Measurements from ENCODE around the gene FHL2. TPM values are rescaled to one million over a fixed set of nuclear protein-coding genes. Genes with fewer than 3 reads are reported as not detected.
"Not testable (repeated sequence)": the region's sequence is repeated elsewhere in the genome, so short reads cannot be mapped to it uniquely, and the experiment has no call there.

The FHL2 gene
- total RNA-seq (2014; rRNA removed) = 246 and 312 TPM in 2 replicates
- polyA plus RNA-seq (2012) = 282 TPM

DNA sequence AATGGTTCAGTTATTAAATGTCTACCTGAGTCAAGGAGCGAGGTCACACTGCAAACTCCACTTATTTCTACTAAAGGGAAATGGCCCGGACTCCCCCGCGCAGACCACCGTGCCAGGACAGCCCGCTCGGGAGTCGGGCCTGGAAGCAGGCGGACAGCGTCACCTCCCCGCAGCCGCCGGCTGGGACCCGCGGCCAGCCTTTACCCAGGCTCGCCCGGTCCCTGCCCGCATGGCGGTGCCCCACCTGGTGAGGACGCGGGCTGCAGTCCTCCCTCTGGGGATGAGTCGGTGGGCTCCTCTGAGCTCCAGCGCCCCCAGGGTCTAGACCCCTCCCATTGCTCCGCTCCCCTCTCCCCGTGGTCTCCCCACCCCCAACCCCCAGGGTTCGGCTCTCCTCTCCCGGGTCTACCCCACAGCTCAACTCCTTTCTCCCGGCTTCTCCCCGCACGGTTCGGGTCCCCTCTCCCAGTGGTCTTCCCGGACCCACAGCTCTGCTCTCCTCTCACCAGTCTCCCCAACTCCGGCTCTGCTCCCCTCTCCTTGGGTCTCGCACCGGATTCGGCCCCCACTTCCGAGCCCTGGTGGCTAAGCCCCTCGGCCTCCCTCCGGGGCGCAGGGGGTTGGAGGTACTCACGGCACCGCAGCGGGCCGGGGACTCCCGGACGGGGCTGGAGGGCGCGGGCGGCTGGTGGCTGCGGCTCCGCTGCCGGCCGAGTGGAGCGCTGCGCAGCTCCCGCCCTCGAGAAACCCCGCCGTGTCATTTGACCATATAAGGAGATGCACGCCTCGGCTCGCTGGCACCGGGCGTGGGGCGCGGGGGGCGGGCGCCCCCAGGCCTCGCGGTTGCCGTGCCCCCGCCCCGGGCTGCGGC is at the start of gene FHL2:
FHL2 (minus strand) TSS at position 716 of the 871 bp plus-strand sequence. CDS start 12,535 bp downstream, outside the sequence.
- peak; percentile 80 for DNase-seq (ENCODE audit: low read depth)

DNA sequence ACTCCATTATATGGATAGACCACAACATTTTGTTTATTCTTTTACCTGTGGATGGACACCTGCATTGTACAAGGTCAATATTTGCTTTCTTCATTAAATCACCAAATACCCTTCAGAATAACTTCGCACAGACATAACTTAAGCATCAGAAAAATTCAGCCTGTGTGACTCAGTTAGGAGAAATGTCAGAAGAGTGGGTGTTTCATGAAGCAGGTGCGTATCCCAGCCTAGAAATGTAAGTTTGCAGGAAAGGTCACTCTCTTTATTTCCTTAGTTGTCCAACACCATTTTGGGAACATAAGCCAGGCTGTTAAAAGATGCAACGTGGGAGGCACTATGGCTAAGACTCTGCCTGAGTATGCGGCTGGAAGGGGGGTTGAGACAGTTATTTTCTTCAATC is 48.6 kb upstream of the FHL2 start:
- peak; percentile 50 for DNase-seq (ENCODE audit: low read depth)

GRCh38 chr2:105446501-105446900 is 47.6 kb upstream of the FHL2 start:
- no peak for DNase-seq (ENCODE audit: low read depth)

- DNase-seq (ENCODE audit: low read depth) = no peak
These were observed 47.1 kb upstream of the FHL2 start for GRCh38 chr2:105445976-105446375.

DNA sequence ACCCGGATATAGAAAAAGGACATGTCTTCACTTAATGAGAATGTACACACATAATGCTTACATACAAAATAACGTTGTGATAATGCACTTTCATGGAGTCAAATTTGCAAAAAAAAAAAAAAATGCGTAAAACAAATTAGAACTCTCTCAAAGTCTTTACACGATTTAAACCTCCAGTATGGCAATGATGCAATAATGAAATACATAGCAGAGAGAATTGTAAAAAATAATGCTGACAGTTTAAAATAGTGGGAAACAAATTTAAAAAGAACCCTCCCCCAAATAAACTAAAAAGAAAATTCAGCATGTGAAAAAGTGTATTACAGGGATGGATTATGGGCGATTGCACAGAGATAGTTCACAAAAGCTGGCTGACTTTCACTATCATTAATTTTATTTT is 46.6 kb upstream of the FHL2 start:
- no peak for DNase-seq (ENCODE audit: low read depth)

- DNase-seq (ENCODE audit: low read depth) = no peak
These were observed 45.1 kb upstream of the FHL2 start for GRCh38 chr2:105443617-105444598.

DNA sequence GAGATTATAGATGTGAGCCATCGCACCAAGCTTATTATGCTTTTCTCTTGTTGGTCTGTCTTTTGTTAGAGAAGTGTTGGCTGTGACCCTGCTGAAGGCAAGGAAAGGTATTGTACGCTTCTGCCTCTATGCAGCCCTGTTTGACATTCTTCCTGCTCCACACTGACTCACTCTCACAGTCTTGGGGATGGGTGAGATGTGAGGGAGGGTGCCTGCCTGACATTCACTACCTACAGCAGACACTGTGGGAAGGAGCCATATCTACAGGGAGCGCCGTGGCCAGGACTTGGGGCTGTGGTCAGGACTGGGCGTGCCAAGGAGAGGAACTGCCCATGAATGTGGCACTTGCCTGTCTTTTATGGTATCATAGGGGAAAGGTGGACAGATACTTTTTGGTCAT is 43.9 kb upstream of the FHL2 start:
- no peak for DNase-seq (ENCODE audit: low read depth)

GRCh38 chr2:105442056-105442455 is 43.2 kb upstream of the FHL2 start:
- no peak for DNase-seq (ENCODE audit: low read depth)

GRCh38 chr2:105439141-105439540 is 40.3 kb upstream of the FHL2 start:
- DNase-seq (ENCODE audit: low read depth) = peak; percentile 82

- DNase-seq (ENCODE audit: low read depth) = peak; percentile 96
These were observed 39.5 kb upstream of the FHL2 start for GRCh38 chr2:105438104-105438929.

GRCh38 chr2:105437708-105438103 is 38.9 kb upstream of the FHL2 start:
- DNase-seq (ENCODE audit: low read depth) = peak; percentile 81

DNA sequence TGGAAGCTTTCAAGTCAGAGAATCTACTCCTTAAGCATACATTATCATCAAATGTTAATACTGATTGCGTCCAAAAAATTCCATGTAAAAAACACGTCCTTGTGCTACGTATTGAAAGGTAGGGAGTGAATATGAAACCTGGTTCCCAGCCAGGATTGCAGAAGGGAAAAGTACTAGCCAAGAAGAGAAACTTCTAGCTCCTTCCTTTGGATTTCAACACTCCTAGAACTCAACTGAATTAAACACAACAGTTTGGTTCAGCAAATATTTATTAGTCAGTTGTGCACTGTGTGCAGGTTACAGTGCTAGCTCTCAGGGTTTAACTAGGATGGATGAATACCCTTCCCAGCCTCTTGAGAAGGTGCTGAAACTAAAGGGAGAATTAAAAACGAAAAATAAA is 33.9 kb upstream of the FHL2 start:
- no peak for DNase-seq (ENCODE audit: low read depth)

GRCh38 chr2:105432044-105432399 is 33.2 kb upstream of the FHL2 start:
- DNase-seq (ENCODE audit: low read depth) = no peak

DNA sequence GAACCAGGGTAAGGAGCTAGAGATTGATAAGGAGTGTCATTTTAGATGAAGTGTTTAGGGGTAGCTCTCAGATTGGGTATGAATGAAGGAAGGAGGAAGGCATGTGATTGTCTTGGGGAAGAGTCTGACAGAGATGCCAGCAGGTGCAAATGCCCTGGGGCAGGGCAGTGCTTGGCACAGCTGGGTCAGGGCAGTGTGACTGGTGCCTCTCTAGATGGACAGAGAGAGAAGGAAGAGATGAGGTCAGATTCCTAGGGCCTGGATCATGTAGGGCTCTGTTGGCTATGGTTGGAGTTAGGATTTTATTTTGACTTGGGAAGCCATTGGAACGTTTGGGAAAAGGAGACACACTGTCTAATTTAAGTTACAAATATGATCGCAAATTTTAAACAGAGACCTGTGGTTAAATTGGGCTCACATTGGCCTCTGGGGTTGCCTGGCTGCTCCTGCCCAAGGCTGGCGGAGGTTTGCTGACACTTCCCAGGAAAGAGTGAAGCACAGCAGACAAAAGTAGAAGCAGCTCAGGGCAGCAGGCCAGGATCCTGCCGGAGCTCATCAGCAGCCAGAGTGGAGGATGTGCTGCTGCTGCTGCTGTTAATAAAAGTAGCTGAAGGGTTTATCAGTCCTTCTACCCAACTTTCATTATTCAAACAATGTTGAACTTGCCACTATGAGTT is 32.7 kb upstream of the FHL2 start:
- DNase-seq (ENCODE audit: low read depth) = no peak

DNA sequence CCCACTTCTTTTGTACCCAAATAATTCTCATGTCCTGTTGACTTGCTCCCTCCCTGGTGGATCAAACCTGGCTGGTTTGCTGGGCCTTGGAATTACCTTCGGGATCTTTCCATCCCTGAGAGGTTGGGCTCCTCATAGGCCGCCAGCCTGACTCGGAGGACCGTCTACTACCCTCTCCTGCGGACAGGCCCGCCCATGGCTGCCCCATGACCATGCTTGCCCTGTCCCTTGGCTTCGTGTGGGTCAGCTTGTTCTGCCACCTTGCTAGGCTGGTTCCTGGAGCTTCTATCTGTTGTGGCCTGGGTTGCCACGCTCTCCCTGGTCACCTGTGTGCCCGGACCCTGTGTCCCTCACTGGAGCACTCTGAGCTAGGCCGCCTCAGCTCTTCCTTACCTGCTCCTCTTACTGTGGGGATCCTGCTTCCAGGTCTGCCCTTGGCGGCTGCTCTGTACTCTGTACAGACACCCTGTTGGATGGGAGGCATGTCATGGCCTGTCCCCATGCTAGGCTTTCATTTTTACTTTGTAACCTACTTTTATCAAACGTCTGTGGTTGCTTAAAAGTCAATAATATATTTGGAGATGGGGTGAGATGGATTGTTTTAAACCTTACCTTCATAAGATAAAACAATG is 29.7 kb upstream of the FHL2 start:
- DNase-seq (ENCODE audit: low read depth) = no peak

DNA sequence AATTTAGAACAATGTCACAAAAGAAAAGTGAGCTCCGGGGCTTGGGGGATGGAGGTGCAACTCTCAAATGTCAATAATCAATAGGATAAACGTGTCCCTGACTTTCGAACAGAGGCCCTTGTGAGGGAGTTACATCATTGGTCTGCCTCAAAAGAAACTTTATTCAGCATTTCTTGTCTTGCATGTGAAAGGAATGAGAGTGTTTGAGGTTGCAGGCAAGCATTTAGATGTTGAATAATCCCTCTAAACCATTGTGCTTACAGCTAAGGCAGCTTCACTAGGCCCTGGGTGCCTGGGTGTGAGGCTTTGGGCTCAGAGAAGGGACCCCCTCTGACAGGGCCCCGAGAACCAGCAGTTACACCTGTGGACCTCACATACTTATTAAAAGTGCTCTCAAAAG is 28.6 kb upstream of the FHL2 start:
- DNase-seq (ENCODE audit: low read depth) = no peak

- no peak for DNase-seq (ENCODE audit: low read depth)
These were observed 27.9 kb upstream of the FHL2 start for GRCh38 chr2:105426626-105427292.

DNA sequence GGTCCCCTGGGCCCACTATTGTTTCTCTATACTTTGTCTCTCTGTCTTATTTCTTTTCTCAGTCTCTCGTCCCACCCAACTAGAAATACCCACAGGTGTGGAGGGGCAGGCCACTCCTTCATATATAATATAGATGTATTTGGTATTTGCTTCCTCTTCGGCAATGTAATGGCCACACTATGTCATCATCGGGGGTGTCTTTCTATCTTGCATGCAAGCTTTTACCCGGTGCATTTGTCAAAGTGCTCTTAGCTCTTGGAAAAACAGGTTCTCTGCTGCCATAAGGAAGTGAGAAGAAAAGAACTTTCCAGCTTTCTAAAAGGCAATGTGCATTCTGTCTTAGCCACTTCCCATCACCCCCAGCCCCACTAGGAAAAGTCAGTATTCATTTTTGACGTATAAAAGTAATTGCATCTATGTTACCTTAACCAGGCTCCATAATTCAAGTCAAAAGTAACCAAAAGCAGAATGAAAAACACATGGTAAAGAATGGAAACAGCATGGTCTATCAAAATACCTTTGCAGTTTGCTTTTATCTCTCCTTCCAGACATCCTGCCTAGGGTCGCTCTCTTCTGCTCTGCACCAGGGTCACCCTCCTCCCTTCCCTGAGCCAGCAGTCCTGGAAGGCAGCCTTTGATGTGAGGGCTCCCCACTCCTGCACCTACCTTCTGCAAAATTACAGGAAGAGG is 27.2 kb upstream of the FHL2 start:
- no peak for DNase-seq (ENCODE audit: low read depth)

GRCh38 chr2:105424836-105425235 is 26.0 kb upstream of the FHL2 start:
- DNase-seq (ENCODE audit: low read depth) = not testable (repeated sequence)

Measured in LHCN-M2 (cell line).